GM19023 (cell line): ENCODE data around the gene AADACL4.
"Not testable (repeated sequence)": the region's sequence is repeated elsewhere in the genome, so short reads cannot be mapped to it uniquely, and the experiment has no call there.

Source experiments
- ATAC-seq: cut with Tn5 transposase; IDR thresholded peaks from one replicate; pipeline ENCODE4 v1.9.1; 2021; ENCODE audit warnings: mild to moderate bottlenecking, moderate library complexity; ENCODE audit not compliant: unreplicated experiment

AADACL4 gene

GRCh38 chr1:12629511-12629956 lies 14.4 kb upstream of the AADACL4 start:
- ATAC-seq, result no peak

- no peak for ATAC-seq
Observed at GRCh38 chr1:12629985-12630760, 13.7 kb upstream of the AADACL4 start.

- no peak for ATAC-seq
Observed at GRCh38 chr1:12630946-12631530, 12.8 kb upstream of the AADACL4 start.

GRCh38 chr1:12631571-12631970 lies 12.3 kb upstream of the AADACL4 start:
- no peak for ATAC-seq

- no peak for ATAC-seq
Observed at GRCh38 chr1:12634156-12634555, 9.7 kb upstream of the AADACL4 start.

GRCh38 chr1:12634696-12635202 lies 9.1 kb upstream of the AADACL4 start:
- ATAC-seq, result no peak

- ATAC-seq, result no peak
Observed at GRCh38 chr1:12636098-12636950, 7.6 kb upstream of the AADACL4 start.

- ATAC-seq, result no peak
Observed at GRCh38 chr1:12637693-12638092, 6.2 kb upstream of the AADACL4 start.

GRCh38 chr1:12640237-12640957 lies 3.5 kb upstream of the AADACL4 start:
- no peak for ATAC-seq

- no peak for ATAC-seq
Observed at GRCh38 chr1:12640958-12641272, 3.0 kb upstream of the AADACL4 start.

- no peak for ATAC-seq
Observed at GRCh38 chr1:12643079-12643478, 806 bp upstream of the AADACL4 start.

GRCh38 chr1:12644237-12644636 lies 352 bp downstream of the AADACL4 start:
- no peak for ATAC-seq

- no peak for ATAC-seq
Observed at GRCh38 chr1:12644829-12645228, 944 bp downstream of the AADACL4 start.

GRCh38 chr1:12645401-12645800 lies 1.5 kb downstream of the AADACL4 start:
- not testable (repeated sequence) for ATAC-seq

- ATAC-seq, result no peak
Observed at GRCh38 chr1:12648741-12649140, 4.9 kb downstream of the AADACL4 start.

GRCh38 chr1:12649971-12650421 lies 6.1 kb downstream of the AADACL4 start:
- ATAC-seq, result no peak

GRCh38 chr1:12654004-12654567 lies 10.2 kb downstream of the AADACL4 start:
- ATAC-seq, result no peak

GRCh38 chr1:12654657-12655056 lies 10.8 kb downstream of the AADACL4 start:
- no peak for ATAC-seq

- ATAC-seq, result no peak
Observed at GRCh38 chr1:12656575-12656974, 12.7 kb downstream of the AADACL4 start.

- ATAC-seq, result no peak
Observed at GRCh38 chr1:12657060-12657884, 13.4 kb downstream of the AADACL4 start.
